Measurements from ENCODE around the gene RIPK4. TPM values are rescaled to one million over a fixed set of nuclear protein-coding genes. Genes with fewer than 3 reads are reported as not detected.

The RIPK4 gene
- total RNA-seq, 1 donor from 2014 or later: 2.9 TPM

DNA sequence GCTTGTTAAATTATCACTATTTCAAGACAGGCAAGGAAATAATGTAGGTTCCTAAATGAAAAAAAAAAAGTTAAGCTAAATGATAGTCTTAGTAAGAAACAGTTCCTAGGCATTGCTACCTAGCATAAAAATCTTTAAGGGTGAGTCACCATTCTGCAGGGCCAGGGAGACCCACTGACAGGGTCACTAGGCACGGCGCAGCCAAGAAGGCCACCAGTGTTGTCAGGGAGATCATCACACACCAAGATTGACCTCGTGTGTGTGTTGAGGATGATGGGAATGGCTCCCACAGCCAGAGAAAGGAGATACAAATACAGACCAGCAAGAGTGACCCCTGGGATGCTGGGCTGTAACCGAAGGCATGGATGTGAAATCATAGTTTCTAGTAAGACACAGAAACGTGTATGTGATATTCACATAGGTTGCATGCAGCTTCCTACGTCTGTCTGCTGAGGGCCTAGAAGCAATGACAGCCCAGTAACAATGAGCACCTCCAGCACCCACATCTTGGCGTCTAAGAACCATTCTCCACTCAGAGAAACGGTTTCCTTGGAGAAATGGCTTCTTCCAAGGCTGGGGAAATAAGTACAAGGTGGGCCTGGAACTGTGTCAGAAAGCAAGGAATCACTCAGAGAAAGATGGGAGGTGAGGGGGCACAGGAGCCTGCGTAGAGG lies 29.1 kb downstream of the RIPK4 start:
- Mint-ChIP-seq H3K4me3 (ENCODE audit: unreplicated experiment) (no peak overlapping the region), H3K27ac (ENCODE audit: unreplicated experiment) (no peak overlapping the region), H3K36me3 (ENCODE audit: unreplicated experiment) (peaks cover 54% of the 10 kb centered on the region), H3K9me3 (ENCODE audit: unreplicated experiment) (peaks cover 5% of the 10 kb centered on the region), H3K27me3 (ENCODE audit: unreplicated experiment) (peaks cover 6% of the 10 kb centered on the region), H3K4me1 (ENCODE audit: low read depth, unreplicated experiment) (no peaks in the 10 kb centered on the region)
- no peak for DNase-seq
- TF ChIP-seq, protein P1, sequence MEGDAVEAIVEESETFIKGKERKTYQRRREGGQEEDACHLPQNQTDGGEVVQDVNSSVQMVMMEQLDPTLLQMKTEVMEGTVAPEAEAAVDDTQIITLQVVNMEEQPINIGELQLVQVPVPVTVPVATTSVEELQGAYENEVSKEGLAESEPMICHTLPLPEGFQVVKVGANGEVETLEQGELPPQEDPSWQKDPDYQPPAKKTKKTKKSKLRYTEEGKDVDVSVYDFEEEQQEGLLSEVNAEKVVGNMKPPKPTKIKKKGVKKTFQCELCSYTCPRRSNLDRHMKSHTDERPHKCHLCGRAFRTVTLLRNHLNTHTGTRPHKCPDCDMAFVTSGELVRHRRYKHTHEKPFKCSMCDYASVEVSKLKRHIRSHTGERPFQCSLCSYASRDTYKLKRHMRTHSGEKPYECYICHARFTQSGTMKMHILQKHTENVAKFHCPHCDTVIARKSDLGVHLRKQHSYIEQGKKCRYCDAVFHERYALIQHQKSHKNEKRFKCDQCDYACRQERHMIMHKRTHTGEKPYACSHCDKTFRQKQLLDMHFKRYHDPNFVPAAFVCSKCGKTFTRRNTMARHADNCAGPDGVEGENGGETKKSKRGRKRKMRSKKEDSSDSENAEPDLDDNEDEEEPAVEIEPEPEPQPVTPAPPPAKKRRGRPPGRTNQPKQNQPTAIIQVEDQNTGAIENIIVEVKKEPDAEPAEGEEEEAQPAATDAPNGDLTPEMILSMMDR (IDR thresholded peaks at IDR 0.05; ENCODE audit: partially characterized antibody, unreplicated experiment): no peak

DNA sequence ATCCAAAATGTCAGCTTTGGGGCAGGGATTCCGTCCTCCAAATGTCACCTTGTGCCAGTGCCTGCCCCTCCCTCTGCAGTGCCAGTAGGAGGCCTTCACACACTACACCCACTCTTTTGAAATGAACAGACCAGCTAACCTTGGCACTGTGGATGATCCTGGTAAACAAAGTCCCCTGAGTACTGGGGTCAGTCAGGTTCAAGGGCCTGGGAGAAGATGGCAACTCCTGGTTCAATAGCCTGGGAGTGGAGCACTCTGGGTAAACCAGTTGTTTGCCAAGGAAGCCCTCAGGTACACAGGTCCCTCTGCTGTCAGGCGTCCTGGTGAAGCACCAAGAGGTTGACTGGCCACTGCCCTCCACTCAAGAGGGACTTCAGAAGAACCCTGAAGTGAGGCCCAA lies 30.4 kb downstream of the RIPK4 start:
- H3K4me3 Mint-ChIP-seq (ENCODE audit: unreplicated experiment): no peak overlapping the region
- H3K4me1 Mint-ChIP-seq (ENCODE audit: low read depth, unreplicated experiment): no peaks in the 10 kb centered on the region
- TF ChIP-seq, protein P1 (IDR thresholded peaks at IDR 0.05; ENCODE audit: partially characterized antibody, unreplicated experiment): no peak
- H3K27ac Mint-ChIP-seq (ENCODE audit: unreplicated experiment): no peak overlapping the region
- H3K36me3 Mint-ChIP-seq (ENCODE audit: unreplicated experiment): peaks cover 50% of the 10 kb centered on the region
- no peak for DNase-seq
- H3K9me3 Mint-ChIP-seq (ENCODE audit: unreplicated experiment): peaks cover 5% of the 10 kb centered on the region
- H3K27me3 Mint-ChIP-seq (ENCODE audit: unreplicated experiment): peaks cover 5% of the 10 kb centered on the region

DNA sequence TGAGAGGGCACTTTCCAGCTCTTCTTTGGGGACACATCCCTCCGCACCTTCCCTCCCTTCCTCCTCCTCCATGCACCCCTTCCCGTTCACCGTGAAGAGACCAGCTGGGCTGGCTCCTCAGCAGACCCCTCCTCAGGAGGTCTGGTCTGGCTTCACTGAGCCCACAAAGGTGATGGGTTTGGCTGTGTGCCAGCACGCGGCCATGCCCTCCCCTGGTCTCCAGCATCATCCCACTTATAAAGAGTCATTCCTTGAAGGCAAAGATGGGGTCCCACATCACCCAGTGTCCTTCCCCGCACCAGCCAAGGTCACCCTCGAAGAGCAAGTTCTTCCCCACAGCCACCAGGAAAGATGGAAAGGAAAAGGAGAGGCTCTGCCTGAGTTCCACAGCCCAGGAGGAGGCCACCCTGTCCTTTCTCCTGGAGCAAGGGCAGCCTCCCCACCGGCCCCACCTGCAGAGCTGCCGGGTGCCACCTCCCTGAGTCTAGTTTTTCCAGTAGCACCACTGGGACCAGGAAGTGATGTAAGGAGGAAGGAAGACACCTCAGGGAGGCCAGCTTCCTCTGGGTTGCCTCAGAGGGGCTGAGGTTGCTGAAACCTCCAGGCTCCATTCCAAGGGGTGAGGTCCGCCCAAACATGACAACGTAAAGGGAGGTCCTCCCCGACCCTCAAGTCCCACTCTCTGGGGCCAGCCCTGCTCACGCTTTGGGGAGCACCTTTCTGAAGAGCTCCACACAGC lies 32.7 kb downstream of the RIPK4 start:
- Mint-ChIP-seq H3K4me3 (ENCODE audit: unreplicated experiment) (no peak overlapping the region), H3K27me3 (ENCODE audit: unreplicated experiment) (peaks cover 5% of the 10 kb centered on the region), H3K4me1 (ENCODE audit: low read depth, unreplicated experiment) (peaks cover 3% of the 10 kb centered on the region), H3K27ac (ENCODE audit: unreplicated experiment) (no peak overlapping the region), H3K36me3 (ENCODE audit: unreplicated experiment) (peaks cover 45% of the 10 kb centered on the region), H3K9me3 (ENCODE audit: unreplicated experiment) (peaks cover 5% of the 10 kb centered on the region)
- TF ChIP-seq, protein P1 (IDR thresholded peaks at IDR 0.05; ENCODE audit: partially characterized antibody, unreplicated experiment): no peak
- DNase-seq: no peak

DNA sequence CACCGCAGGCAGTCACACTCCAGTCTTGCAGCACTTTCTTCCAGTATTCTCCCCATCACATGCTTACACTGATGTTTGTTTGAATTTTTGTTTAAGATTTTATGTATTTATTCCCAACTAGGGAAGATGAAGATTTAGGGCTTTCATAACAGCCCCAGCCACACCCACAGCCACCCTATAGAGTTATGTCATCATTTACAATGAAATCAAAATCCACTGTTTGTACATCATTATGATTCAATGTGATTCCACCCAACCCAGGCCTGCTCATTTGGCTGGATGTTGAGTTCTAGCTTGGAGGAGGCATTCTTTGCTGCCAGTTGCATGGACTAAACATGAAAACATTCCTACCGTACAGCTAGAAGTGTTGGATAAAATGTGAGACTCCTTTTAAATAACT lies 35.8 kb downstream of the RIPK4 start:
- no peak for DNase-seq
- peaks cover 17% of the 10 kb centered on the region for H3K36me3 Mint-ChIP-seq (ENCODE audit: unreplicated experiment)
- TF ChIP-seq, protein P1 (IDR thresholded peaks at IDR 0.05; ENCODE audit: partially characterized antibody, unreplicated experiment): no peak
- H3K27me3 Mint-ChIP-seq (ENCODE audit: unreplicated experiment): peaks cover 6% of the 10 kb centered on the region
- peaks cover 5% of the 10 kb centered on the region for H3K9me3 Mint-ChIP-seq (ENCODE audit: unreplicated experiment)
- no peak overlapping the region for H3K4me3 Mint-ChIP-seq (ENCODE audit: unreplicated experiment)
- no peak overlapping the region for H3K27ac Mint-ChIP-seq (ENCODE audit: unreplicated experiment)
- H3K4me1 Mint-ChIP-seq (ENCODE audit: low read depth, unreplicated experiment): peaks cover 3% of the 10 kb centered on the region

DNA sequence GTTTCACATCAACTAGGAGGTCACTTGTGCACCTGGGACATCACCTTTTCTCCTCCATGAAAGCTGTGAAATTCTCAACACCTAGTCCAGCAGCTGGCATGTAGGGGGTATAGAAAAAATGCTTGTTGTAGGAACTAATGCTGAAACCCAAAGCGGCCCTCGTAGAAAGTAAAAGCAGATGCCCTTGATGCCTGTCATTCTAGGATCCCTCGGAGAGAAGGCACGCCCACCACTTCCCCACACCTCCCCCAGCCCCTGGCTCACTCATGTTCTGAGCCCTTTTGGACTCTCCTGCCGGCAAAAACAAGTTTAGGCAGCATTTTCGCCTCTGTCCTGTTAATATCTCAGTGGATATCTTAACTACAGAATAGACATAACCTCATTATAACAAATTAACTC lies 36.5 kb downstream of the RIPK4 start:
- peaks cover 3% of the 10 kb centered on the region for H3K4me1 Mint-ChIP-seq (ENCODE audit: low read depth, unreplicated experiment)
- DNase-seq: no peak
- H3K27me3 Mint-ChIP-seq (ENCODE audit: unreplicated experiment): peaks cover 6% of the 10 kb centered on the region
- H3K4me3 Mint-ChIP-seq (ENCODE audit: unreplicated experiment): no peak overlapping the region
- TF ChIP-seq, protein P1 (IDR thresholded peaks at IDR 0.05; ENCODE audit: partially characterized antibody, unreplicated experiment): no peak
- peaks cover 10% of the 10 kb centered on the region for H3K36me3 Mint-ChIP-seq (ENCODE audit: unreplicated experiment)
- H3K9me3 Mint-ChIP-seq (ENCODE audit: unreplicated experiment): peaks cover 5% of the 10 kb centered on the region
- no peak overlapping the region for H3K27ac Mint-ChIP-seq (ENCODE audit: unreplicated experiment)

Measured in glutamatergic neuron (in vitro differentiated cells).